ENCODE data around the gene JAKMIP2.
"Not testable (repeated sequence)": the region's sequence is repeated elsewhere in the genome, so short reads cannot be mapped to it uniquely, and the experiment has no call there.

Gene JAKMIP2

GRCh38 chr5:147580418-147580817, 202.1 kb downstream of the JAKMIP2 start:
- DNase-seq = not testable (repeated sequence)

- no peak for DNase-seq
These were observed 204.1 kb downstream of the JAKMIP2 start for GRCh38 chr5:147578228-147579024.

DNA sequence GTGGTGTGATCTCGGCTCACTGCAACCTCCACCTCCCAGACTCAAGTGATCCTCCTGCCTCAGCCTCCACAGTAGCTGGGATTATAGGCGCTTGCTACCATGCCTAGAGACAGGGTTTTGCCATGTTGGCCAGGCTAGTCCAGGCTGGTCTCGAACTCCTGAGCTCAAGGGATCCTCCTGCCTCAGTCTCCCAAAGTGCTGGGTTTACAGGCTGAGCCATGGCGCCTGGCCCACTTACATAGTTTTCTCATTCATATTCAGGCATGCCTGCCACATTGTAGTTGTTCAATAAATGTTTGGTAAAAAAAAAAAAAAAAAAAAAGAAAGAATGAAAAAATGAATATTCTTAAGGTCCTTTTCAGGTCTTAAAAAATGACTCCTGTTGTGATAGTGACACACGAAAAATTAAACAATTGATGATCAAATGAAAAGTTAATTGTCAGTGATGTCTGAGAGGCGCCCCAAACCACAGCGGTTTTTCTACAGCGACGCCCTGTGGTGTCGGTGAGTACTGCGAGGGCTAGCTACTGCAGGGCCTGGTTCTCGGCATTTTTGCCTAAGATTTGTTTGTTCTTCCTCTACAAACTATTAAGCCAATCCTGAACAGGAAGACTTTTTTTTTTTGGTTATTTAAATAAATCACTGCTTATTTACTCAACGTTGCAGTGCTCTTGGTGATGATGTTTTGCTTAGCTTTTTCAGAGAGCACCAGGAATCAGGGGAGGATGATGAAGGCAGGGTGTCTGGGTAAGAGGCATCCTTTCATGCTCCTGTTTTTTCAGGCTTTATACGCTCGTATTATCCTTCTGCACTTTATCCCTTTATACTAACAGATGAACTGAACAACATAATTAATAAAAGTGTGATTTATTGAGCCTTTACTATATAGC, 205.6 kb downstream of the JAKMIP2 start:
- DNase-seq = peak; percentile 12

- no peak for DNase-seq
These were observed 206.9 kb downstream of the JAKMIP2 start for GRCh38 chr5:147575598-147575997.

DNA sequence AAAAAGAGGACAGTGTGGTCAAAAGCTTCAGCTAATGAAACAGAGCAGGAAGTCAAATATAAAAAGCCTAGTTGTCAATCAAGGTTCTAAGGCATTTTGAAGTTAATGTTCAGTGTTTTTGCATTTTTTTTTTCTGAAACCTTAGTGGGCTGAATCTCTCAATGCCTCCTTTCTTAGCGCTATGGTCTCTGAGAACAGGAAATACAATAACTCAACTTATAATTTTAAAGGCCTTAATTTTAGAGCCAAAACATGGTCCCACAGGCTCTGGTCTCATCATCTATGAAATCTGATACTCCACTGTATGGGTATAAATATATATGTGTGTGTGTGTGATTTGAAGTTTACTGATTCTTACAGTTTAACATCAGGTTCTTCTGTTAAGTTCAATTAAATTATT, 209.3 kb downstream of the JAKMIP2 start:
- DNase-seq = no peak

- no peak for DNase-seq
These were observed 213.7 kb downstream of the JAKMIP2 start for GRCh38 chr5:147568710-147569406.

GRCh38 chr5:147567917-147568598, 214.5 kb downstream of the JAKMIP2 start:
- no peak for DNase-seq

GRCh38 chr5:147565524-147565923, 217.0 kb downstream of the JAKMIP2 start:
- DNase-seq = no peak

DNA sequence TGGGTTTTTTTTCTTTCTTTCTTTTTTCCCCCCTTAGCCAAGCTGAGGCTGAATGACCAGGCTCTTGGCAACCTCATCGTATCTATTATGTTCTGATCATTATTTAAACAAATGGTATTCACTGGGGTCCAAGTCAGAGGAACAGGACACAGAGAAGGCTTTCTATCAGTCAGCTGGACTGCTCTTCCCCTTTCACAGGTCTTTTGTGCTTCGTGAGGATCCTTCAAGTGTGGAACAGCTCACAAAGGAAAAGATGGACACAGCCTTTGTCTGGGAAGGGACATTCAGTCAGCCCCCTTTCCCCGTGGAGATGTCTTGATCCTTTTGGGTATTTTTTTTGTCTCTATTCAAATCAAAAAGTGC, 218.4 kb downstream of the JAKMIP2 start:
- no peak for DNase-seq

- no peak for DNase-seq
These were observed 218.9 kb downstream of the JAKMIP2 start for GRCh38 chr5:147563466-147564123.

DNA sequence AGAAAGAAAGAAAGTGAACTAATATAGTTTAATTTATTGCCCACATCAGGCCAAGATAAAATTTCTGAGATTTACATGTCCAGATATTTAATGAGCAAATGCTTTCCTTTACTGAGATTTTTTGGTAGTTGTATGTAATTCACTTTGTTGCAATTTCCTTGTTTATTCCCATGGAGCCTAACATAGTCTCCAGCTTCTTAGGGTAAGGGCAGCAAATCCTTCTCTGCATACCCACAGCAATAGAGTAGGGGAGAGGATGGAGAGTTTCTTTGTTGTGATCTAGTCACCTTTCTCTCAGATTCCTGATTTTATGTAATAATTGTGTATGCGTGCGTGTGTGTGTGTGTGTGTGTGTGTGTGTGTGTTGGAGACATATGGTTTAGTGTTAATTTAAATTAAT, 221.1 kb downstream of the JAKMIP2 start:
- no peak for DNase-seq

- DNase-seq = no peak
These were observed 221.7 kb downstream of the JAKMIP2 start for GRCh38 chr5:147560718-147561331.

DNA sequence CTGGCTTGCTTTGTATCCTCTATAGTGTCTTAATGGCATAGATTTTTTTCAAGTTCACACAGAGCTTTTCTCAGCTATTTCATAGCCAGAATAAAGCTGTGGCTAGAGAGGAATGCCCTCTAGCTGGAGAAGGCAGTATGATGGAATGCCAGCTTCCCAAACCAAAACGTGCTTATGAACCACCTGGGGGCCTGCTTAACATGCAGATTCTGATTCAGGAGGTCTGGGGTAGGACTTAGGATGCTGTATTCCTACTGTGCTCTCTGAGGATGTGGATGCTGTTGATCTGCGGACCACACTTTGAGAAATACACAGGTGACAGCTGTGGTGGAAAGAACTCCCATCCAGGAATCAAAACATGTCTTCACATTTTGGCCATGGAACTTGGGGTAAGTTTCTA, 222.8 kb downstream of the JAKMIP2 start:
- DNase-seq = no peak

DNA sequence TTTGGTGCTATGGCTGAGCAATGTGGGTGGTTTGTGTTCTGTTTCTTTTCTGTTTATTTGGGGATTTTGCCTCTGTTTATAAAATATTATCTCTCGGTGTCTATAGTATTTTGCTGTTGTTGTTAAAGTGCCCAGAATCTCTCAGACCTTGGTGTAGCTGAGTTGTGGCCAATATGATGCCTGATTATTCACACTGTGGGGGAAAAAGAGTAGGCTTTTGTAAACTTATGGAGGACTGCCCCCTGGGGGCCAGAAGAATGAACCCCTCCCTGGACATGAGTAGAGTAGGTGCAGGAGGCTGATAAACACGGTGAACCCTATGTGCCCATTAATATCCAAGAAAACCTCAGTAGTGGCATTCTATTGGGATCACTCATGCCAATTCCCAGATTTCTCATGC, 223.7 kb downstream of the JAKMIP2 start:
- DNase-seq = no peak

DNA sequence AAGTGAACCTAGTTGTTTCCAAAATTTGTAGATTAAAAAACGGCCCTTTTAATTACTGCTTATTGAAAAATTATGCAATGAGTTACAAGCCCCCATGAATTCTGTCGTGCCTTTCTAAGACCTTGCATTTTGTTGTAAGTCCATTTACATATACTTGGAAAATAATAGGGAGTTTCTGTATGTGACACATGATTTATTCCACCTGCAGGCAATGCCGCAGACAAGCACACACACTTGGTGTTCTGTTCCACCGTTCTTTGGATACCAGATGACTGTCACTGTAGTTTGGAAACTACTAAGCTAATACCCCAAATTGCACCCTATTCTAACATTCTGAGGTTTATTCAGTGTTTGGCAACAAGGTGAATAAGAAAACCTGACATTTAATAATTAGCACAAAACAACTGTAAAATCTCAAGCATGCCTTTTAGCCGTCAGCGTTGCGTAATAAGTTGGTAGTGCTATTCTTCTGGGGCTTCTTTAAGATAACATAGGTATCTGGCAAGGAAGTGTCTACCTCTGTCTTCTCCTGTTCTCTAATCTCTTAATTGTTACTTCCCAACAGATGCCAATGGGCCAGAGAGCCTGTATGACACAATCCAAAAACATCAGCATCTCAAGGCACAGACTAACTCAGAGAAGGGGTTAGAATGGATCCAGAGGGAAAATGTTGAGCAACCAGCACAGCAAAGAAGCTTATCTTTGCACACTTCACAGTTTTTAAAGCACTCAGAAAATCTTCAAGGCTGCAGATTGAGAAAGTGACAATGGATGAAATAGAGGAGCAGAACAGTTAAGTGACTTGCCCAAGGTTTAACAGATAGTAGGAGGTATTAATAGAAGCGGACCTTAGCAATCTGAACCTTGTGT, 224.4 kb downstream of the JAKMIP2 start:
- no peak for DNase-seq

- DNase-seq = no peak
These were observed 227.4 kb downstream of the JAKMIP2 start for GRCh38 chr5:147555176-147555575.

DNA sequence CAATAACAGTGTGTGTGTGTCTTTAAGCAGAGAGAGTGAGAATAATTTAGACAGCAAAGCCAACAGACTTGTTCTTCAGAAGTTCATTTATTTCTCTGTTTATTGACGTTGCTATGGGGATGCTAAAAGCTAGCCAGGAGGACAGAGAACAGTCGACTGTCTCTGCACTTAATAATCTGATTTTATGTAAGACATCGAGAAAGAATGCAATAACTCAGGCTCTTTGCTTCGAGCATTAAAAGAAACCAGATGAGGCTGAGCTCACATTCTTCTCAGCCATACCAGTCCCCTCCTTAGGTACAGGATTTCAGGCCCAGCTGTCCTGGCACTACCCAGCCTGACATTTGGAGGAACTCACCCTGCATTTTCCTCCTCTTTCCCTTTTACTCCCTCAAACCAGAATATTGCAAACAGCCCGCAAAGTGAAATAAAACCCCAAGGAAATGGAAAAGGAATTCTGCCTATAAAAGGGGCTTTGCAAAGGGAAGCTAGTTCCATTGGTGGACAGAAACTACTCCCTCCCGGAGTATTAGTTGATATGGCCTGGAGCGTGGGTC, 228.2 kb downstream of the JAKMIP2 start:
- DNase-seq = no peak

GRCh38 chr5:147553817-147554216, 228.7 kb downstream of the JAKMIP2 start:
- DNase-seq = not testable (repeated sequence)

DNA sequence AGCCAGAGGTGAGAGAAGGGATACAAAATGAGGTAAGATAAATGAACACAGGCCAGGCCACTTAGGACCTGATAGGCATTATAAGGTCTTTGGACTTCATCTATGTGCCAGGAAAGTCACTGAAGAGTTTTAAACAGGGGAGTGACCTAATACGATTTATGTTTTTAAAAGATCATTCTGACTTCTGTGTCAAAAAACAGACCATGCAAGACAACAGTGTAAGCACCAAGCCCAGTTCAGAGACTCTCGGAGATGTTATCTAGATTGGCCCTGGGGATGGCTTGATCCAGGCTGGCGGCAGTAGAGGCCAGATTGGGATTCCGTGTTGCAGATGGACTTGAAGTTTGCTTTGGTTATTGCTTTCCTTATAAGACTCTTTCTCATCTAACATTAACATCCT, 229.6 kb downstream of the JAKMIP2 start:
- no peak for DNase-seq

DNA sequence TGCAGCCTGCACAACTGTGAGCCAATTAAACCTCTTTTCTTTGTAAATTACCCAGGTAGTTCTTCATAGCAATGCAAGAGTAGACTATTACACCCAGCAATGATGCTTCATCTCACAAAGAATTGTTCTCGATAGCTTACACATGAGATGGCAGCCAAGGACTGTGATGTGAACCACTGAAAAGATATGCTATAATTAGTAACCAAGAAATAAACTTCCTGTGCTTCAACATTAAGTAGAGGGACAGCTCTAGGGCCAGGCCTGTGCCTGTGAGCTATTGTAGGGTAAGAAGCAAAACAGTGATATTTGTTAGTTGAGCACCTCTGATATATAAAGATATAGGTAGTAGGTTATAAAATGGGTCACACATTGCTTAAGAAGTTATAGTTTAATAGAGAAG, 230.9 kb downstream of the JAKMIP2 start:
- no peak for DNase-seq

DNA sequence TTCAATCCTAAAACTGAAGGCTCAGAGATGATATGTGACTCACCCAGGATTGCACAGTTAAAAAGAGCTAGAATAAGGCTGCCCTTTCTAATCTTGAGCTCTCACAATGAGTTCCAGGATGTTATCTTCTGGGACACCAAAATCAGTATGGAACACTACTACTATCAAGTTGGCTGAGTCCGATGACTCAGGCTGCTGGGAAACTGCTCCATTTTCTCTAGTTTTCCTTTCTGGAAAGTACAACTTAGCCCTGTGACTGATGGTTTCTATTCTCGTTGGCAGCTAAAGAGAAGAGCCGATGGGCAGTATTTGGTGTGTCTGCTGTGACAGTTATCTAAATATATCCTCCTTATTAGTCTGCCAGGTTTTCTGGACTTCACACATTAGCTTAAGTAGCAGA, 234.8 kb downstream of the JAKMIP2 start:
- no peak for DNase-seq

Measured in CD4-positive, alpha-beta T cell treated with Interleukin-12 subunit alpha and Interleukin-12 subunit beta, for 1 hour (primary cell).